ENCODE data around the gene BCL2.

BCL2 gene

GRCh38 chr18:63309422-63309821, 10.1 kb downstream of the BCL2 start:
- no peak for DNase-seq

GRCh38 chr18:63307551-63308200, 11.9 kb downstream of the BCL2 start:
- no peak for DNase-seq

GRCh38 chr18:63306819-63307550, 12.6 kb downstream of the BCL2 start:
- DNase-seq, result no peak

GRCh38 chr18:63306249-63306648, 13.3 kb downstream of the BCL2 start:
- DNase-seq, result no peak

DNA sequence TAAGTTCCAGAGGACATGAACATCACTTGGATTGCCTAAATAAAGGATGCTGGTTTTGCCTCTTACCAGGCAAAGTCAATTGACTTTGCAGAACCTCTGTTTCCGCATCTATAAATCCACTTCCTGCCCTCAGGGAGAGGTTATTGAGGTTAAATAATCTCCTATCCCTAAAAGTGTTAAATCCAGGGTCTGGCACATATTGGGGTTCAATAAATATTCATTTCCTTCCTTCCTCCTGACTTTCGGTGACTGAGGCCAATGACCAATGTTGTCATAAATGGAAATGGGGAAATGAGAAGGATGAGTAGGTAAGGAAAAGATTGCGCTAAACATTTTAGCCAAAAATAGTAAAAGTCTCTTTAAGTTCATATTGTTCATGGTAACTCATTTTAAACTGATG, 16.0 kb downstream of the BCL2 start:
- DNase-seq, result peak in 3 of 4 experiments; percentile 31 to 68 (median 57)

GRCh38 chr18:63302636-63303405, 16.7 kb downstream of the BCL2 start:
- no peak for DNase-seq

GRCh38 chr18:63302220-63302619, 17.3 kb downstream of the BCL2 start:
- peak in 3 of 4 experiments; percentile 32 to 60 (median 56) for DNase-seq

DNA sequence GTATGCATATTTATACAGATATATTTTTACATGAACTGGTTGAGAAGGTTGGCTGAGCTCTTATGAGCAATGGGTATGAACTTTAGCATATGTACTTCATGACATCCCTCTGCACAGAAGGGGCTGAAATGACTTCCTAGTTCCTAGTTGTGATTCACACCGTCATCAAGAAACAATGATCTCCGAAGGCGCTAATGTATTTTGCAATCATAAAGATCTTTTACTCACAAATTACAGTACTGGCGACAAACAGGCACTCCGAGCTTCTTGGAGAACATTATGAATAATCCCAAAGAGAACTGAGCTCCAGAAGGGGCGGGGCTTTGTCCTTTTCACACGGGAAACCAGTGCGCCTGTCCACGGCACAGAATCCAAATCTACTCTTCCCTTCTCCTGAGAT, 18.1 kb downstream of the BCL2 start:
- DNase-seq, result peak; percentile 77 to 96 (median 85)

DNA sequence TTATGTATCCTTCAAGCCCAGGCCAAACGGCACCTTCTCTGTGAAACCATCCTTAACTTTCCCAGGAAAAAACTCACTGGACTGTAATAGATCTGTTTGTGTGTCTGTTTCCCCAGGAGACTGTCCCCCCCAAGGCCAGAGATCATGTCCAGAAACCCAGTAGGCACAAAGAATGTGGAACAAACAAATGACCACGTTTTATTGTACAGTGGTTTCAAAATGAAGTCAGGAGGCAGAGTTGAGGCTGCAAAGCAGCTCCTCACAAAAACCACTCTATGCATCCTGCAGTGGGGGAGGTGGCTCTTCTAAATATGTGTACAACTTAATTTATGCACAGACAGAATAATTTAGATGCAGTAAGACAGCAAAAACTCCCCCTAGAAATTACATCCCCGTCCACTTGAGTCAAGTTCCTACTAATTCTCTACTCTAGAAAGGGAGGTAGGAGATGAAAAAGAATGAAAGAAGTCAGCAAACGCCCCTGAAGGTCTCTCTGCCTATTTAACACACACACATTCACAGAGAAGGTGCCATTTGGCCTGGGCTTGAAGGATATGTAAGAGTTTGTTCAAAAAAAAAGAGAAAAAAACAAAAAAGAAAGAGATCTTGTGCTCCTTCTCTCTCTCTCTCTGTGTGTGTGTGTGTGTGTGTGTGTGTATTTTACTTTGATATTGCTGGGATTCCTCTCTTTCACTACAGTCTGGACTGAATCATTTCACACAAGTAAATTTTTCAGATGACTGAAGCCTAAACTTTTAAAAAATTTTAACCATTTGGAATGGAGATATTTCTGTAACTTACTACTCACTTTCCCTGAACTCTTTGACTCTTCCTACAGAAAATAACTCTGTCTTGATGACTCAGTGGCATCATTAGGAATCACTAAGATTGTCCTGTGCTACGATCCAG, 19.5 kb downstream of the BCL2 start:
- no peak for DNase-seq

DNA sequence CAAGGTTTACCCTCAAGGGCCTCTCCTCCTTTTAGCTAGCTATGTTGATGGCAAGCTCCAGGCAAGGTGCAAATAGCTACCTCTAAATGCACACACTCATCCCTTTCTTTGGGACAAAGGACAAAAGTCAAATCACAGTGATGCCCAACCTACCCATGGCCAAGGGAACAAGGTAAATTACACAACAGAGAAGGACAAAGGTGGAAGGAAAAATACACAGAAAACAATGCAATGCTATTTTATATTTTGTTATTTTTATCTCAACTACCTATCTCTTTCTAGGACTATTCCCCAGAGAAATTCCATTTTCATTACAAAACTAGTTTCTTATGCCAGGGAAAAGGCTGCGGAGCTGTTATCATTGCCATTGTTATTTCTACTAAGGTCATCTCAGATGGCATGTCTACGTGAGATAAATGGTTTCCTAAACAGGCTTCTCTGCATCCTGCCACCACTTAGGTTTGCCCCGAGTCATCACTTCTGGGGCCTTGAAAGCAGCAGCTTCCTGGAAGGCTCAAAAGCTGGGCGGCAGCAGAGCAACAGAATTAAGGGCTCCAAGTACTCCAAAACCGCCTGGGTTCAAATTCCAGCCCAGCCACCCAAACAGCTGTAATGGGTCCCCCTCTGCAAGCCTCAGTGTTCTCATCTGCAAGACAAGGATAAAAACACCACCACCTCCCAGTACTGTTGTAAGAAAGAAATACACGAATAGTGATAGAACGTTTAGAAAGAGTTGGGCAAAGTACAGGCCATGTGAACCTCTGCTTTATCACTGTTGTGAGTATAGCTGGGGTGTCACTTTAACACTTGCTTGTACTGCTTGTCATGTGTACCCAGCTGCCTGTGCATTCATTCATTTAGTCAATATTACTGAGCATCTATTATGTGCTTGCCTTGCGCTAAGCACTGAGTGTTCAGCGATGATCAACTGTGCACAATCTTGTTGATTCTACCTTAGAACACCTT, 20.9 kb downstream of the BCL2 start:
- no peak for DNase-seq

GRCh38 chr18:63297687-63298399, 21.7 kb downstream of the BCL2 start:
- no peak for DNase-seq

DNA sequence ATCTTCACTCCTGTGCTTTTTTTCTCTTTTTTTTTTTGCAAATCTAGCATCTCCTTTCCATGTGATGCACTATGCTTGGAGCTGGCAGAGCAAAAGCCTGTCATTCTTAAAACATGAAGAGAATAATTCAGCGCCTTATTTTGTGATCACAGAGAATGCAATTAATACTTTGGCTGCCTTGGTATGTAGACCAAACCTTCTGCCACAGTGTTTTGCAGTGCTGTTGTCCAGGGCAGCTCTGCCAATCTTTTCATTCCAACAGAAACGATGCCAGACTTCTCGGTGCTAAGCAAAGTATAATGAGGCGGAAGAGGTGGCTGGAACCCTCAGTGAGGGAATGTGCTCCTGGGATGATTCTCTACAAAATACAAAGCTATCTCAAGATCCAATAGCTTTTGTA, 25.6 kb downstream of the BCL2 start:
- no peak for DNase-seq

- DNase-seq, result peak; percentile 46 to 69 (median 49)
These were observed 26.5 kb downstream of the BCL2 start for GRCh38 chr18:63292831-63293683.

- DNase-seq, result no peak
These were observed 28.3 kb downstream of the BCL2 start for GRCh38 chr18:63291278-63291677.

DNA sequence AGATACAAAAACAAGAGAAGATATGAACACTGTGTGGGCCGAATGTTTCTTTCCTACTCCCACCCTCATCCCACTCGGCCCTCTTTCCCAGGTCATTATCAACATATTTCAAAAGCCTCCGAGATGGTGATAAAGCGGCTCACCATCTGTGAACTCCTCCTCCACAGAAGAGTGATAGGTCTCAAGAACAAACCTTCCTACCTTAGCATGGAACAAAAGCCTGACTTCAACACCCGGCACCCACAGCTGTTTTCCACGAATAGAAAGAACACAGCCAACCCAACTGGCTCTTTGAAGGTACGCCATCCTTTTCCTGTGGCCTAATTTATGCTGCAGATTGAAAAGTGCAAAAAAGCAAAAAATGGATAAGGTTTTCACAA, 28.8 kb downstream of the BCL2 start:
- DNase-seq, result no peak

DNA sequence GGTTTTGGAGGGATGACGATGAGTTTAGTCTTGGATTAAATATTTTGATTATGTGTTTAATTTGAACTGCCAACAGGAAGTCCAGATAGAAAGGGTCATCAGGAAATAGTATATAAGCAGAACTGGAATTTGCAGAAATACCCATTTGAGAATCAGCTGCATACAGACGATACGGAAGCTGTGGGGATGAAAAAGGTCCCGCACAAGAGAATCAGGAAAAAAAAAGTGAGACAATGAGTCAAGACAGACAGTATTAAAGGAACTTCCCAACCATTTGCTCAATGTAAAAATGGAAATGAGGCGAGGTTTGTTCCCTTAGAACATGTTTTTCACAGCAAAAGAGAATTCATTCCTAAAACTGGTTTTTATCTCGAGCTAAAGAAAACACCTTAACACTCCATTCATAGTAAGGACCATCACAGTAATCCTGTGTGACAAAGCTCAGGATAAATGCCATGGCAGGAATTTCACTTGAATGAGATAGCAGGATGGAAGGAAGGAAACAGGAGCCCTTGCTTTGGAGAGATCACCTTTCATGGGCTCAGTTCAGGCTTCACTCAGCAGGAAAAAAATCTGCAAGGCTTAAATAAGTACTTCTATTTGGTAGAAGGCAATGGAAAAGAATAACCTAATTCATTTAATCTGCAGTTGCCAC, 29.3 kb downstream of the BCL2 start:
- peak; percentile 18 to 67 (median 54) for DNase-seq

DNA sequence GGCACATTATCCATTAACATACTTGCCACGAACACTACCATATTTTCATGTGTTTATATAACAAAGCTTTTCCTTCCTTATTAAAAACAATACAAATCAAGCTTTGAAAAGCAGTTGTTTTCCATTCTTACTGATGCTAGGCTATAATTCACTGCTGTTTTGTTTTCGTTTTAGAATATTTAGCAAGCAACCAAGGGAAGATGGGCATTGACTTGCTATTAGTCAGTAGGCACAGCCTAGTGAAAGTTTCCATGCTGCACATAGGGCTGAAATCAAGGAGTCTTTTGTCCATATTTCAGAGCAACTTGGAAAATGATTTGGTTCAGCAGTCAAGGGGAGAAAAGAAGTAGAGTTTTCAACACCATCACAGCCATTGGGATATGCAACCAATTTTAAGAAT, 31.3 kb downstream of the BCL2 start:
- DNase-seq, result no peak

- DNase-seq, result peak; percentile 12 to 52 (median 33)
These were observed 31.8 kb downstream of the BCL2 start for GRCh38 chr18:63287691-63288220.

DNA sequence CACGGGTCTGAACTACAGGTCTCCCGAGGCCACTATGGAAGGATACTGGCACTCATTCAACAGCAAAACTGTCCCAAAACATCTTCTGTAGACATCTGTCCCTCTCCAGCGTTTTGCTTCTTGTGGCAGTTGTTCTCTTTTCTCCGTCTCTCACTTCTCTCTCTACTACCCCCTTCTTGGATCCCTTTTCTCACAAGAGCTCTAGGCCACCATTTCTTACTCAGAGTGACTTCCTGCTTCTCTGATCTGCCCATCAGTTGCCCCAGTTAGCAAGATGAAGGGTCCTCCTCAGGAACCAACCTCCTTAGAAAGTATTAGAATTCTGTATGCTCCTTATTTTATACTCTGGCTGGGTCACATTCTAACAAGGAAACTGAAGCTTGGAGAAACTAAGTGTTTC, 32.6 kb downstream of the BCL2 start:
- DNase-seq, result peak in 3 of 4 experiments; percentile 33 to 55 (median 50)

Measured in suppressor macrophage (primary cell).